Hematopoietic multipotent progenitor cell treated with erythropoietin and hydrocortisone succinate and interleukin-3 and kit ligand, for 8 days (in vitro differentiated cells): ENCODE data around the gene ARFRP1.

Experiments used
- DNase-seq: peaks from one replicate; pipeline ENCODE4 v3.0.0-alpha.2; 2015

The ARFRP1 gene

GRCh38 chr20:63743210-63743970, 35.6 kb upstream of the ARFRP1 start:
- DNase-seq: no peak

GRCh38 chr20:63742381-63743024, 34.7 kb upstream of the ARFRP1 start:
- no peak for DNase-seq

GRCh38 chr20:63741676-63742380, 34.1 kb upstream of the ARFRP1 start:
- no peak for DNase-seq

- no peak for DNase-seq
Observed at GRCh38 chr20:63741354-63741675, 33.5 kb upstream of the ARFRP1 start.

GRCh38 chr20:63740627-63741353, 33.0 kb upstream of the ARFRP1 start:
- DNase-seq: peak; percentile 73

- peak; percentile 15 for DNase-seq
Observed at GRCh38 chr20:63740070-63740626, 32.4 kb upstream of the ARFRP1 start.

GRCh38 chr20:63739130-63740069, 31.6 kb upstream of the ARFRP1 start, which contains the start of gene SLC2A4RG:
Gene SLC2A4RG (plus strand): TSS chr20:63739776. CDS start chr20:63739913, 137 bp downstream.
- DNase-seq: peak; percentile 79

- peak; percentile 21 for DNase-seq
Observed at GRCh38 chr20:63738687-63739129, 30.9 kb upstream of the ARFRP1 start.

- DNase-seq: no peak
Observed at GRCh38 chr20:63737945-63738686, 30.3 kb upstream of the ARFRP1 start.

GRCh38 chr20:63737695-63737944, 29.8 kb upstream of the ARFRP1 start:
- DNase-seq: no peak

- DNase-seq: no peak
Observed at GRCh38 chr20:63736893-63737694, 29.3 kb upstream of the ARFRP1 start.

- peak; percentile 68 for DNase-seq
Observed at GRCh38 chr20:63735859-63736718, 28.3 kb upstream of the ARFRP1 start, which contains the start of gene LIME1. Gene LIME1 (plus strand): TSS chr20:63736664. CDS start chr20:63737550, 886 bp downstream.

GRCh38 chr20:63734946-63735858, 27.4 kb upstream of the ARFRP1 start:
- no peak for DNase-seq

GRCh38 chr20:63734111-63734945, 26.6 kb upstream of the ARFRP1 start:
- DNase-seq: no peak

- DNase-seq: no peak
Observed at GRCh38 chr20:63733579-63734081, 25.9 kb upstream of the ARFRP1 start.

- no peak for DNase-seq
Observed at GRCh38 chr20:63733117-63733516, 25.3 kb upstream of the ARFRP1 start.
